ENCODE results near the gene PTPRN2.
"Not testable (repeated sequence)": the region's sequence is repeated elsewhere in the genome, so short reads cannot be mapped to it uniquely, and the experiment has no call there.

Gene PTPRN2

DNA sequence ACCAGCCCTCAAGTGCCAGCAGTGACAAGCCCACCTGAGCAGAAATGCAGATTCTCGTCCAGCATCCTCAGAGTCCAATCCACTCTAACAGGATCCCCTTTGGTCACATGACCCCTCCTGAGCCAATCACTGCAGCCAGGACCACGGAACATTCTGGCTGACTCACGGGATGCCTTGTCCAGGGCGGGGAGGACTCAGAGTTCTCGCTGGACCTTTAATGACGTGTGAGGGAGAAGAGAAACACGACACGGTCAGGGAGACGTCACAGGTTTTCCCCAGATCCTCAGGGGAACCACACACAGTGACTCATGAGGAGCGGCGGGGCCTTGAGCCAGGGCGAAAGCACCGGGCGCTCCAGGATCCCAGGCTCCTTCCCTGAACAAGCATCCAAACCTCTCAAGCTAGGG lies 155.7 kb downstream of the PTPRN2 start:
- no peak for DNase-seq

DNA sequence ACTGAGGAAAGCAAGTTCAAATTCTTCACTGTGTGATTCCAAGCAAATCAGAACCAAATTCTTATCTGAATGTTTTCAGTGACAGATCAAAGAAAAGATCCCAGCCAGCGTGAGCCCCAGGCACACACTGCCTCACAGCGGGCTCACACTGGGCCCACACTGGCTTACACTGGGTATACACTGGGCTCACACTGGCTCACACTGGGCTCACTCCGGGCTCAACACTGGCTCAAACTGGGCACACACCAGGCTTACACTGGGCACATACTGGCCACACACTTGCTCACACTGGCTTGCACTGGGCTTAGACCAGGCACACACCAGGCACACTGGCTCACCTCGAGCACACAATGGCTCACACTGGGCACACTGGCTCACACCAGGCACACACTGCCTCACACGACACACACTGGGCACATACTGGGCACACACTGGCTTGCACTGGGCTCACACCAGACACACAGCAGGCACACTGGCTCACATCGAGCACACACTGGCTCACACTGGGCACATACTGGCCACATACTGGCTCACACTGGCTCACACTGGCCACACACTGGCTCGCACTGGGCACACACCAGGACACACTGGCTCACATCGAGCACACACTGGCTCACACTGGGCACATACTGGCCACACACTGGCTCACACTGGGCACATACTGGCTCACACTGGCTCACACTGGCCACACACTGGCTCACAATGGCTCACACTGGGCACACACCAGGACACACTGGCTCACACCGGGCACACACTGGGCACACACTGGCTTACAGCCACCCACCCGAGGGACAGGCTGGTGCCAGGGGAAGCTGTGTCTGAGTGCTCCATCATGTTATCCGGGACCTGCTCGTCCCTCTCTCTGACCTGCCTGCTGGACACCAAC lies 156.3 kb downstream of the PTPRN2 start:
- no peak for DNase-seq

DNA sequence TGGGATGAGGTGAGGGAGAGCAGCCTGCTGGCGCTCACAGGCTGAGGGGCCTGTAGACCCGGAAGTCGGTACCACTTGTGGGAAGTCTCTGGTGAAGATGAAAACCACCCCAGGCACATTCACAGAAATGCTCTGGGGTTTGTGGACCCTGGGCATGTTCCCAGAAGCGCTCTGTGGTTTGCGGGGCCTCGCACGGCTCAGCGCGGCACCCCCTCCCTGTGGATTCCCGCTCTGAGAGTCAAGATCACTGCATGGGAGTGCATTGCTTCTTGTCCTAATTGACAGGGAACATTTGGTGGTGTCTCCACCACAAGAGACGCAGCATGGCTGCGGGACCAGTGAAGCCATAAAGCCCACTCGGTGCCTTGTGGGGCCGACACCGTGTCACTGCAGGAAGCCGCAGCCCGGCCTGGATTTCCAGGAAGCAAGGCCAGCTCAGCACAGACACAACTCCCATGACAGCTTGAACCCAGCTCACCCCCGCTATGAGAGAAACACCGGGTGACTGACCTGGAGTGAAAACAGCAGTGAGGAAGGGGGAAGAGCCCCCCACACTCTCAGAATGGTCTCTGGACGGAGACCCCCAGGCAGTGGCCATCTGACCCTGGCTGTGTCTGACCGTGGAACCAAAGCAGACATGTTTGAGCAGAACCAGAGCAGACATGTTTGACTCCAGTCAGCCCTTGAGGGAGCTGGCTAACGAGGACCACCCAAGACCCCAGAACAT lies 157.2 kb downstream of the PTPRN2 start:
- DNase-seq, result no peak

DNA sequence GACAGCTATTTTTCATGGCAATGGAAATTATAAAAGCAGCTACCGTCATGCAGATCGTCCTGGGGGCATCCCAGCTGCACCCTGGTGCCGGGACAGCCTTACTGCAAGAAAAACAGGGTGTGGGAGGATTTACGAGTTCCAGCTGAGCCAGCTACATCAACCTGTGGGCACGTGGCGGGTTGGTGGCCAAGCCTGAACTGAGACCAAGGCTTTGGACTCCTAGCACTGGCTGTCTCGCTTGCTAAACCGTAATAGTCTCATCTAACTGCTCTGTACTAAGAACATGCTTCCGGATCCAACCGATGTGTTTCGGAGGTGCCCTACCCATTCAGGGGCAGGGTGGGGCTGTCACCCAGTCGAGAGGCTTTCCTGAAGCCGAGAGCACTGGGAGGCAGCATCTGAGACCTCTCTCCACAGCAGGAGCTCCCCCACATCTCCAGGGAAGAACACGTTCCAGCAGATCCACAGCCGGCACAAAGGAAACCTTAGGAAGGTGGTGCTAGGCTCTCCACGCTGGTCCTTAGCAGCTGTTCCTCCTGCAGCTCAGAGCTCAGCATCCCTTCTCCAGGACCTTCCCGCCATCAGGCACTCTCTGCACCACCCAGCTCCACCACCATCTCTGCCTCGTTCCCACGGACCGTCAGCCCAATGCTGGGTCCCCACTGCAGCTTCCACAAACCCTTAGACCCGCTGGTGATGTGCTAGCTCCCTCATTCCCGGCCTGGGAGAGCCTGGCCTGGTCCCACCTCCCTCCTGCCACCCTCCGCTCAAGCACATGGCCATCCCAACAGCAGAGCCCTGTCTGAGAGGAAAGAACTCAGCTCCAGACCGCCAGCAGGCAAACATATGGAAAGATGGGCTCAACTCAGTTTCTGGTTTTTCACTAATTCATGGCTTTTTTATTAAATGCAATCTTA lies 158.5 kb downstream of the PTPRN2 start:
- DNase-seq, result no peak

DNA sequence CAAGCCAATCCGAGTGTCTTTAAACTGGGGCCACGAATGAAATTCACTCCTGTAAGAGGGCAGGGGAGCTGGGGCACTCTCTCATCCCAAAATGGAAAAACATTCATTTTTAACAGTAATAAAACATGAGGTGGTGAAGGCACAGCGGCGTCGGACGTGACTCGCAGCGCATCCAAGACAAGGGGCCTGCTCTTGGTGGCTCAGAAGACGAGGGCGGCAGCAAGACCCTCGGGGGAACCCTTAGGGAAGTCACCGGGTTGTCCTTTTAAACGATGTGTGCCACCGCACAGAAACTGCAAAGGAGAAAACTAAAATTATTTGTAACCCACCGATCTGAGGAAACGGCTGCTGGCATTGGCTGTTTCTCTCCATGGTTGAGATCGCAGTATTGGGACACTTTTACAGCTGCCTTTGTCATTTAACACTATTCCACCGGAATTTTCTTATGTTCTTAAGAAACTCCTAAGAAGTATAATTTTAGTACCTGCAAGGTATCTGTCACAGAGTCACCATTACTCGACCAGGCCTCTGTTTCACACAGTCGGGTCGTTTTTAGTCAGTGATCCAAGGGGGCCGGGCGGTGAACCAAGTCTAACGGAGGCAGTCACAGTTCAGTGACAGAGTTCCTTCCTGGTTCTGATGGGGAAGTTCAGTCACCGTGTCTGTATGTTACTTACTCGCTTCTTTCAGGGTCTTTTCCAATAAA lies 159.3 kb downstream of the PTPRN2 start:
- no peak for DNase-seq

DNA sequence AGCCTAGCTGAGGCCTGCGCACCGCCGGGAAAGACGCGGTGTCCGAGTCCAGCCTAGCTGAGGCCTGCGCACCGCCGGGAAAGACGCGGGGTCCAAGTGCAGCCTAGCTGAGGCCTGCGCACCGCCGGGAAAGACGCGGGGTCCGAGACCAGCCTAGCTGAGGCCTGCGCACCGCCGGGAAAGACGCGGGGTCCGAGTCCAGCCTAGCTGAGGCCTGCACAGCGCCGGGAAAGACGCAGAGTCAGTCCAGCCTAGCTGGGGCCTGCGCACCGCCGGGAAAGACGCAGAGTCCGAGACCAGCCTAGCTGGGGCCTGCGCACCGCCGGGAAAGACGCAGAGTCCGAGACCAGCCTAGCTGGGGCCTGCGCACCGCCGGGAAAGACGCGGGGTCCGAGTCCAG lies 161.9 kb downstream of the PTPRN2 start:
- DNase-seq, result not testable (repeated sequence)

DNA sequence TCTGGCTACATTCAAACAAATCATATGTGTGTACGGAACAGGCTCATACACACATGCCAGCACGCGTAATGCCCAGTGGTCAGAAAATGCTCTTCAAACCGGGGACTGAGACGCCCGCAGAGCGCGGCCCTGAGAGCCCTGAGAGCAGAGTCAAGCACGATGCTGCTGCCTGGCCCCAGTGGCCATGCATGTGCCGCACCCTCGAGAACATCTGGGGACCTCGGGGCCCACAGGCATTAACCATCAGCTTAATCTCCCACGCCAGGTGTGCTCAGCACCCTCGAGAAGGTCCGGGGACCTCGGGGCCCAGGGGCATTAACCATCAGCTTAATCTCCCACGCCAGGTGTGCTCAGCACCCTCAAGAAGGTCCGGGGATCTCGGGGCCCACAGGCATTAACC lies 163.1 kb downstream of the PTPRN2 start:
- DNase-seq, result no peak

DNA sequence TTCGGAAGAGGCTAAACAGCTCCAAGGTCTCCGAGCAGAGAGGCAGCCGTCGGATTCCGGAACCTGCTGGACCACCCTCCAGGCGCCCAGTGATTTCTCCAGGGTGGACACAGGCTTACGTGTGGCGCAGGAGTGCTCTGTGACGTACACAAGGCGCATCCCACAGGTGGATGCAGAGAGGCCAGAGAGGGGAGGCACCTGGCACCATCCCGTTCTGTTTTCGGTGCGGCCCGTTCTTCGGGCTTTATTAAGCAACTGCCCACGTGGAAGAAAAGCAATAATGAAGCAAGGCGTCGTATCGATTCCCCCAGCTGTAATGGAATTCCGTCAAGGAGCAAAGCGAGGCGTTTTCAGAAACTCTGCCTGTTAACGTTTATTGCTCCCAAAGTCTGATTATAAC lies 163.6 kb downstream of the PTPRN2 start:
- no peak for DNase-seq

DNA sequence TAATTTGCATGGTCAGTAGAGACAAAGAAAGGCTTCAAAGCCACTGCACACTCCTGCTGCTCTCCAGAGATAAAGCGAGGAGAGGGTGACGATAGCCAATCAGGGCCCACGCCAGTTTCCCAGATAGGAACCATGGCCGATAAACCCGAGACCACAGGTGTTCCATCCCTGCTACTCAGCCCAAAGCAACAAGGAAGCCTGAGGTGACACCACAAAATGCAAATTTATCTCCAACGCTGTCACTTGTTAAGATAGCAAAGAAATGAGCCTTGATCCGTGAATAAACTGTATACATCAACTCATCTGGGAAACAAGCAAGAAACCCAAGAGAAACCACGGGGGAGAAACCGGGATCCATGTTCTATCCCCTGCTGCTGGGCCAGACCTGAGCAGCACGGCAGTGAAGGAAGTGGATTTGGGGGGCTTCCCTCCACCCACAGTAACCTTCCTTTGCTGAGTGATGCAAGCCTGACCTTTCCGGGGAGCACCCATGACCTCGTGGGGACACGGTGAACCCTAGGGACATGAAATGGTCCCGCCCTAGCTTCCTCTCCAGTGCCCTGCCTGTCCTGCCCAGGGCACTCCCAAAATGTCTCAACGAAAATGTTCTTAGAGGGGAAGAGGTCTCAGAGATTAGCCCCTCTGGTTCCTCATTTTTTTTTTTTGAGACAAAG lies 164.6 kb downstream of the PTPRN2 start:
- DNase-seq, result no peak

DNA sequence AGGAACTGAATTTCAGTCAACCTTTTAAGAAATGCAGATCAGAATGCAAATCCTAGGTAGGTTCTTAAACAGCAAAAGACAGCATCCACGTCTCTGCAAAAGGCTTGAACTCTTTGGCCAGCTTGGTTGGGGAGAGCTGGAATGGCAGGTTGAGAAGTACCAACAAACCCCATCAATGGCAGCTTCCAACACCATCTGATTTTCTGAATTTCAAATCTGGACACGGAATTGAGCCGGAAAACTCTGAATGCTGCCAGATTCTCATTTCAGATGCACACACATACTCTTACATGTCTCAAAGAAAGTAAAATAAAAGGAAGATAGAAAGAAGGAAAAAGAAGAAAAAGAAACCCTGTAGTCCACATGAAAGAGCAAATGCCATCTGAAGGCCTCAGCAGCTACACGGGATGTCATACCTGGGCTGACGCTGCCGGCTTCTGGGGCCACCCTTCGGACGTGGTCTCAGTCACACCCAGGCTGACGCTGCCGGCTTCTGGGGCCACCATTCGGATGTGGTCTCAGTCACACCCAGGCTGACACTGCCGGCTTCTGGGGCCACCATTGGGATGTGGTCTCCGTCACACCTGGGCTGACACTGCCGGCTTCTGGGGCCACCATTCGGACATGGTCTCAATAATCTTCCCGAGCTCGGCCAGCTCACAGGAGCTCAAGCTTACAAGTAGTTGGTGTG lies 165.3 kb downstream of the PTPRN2 start:
- no peak for DNase-seq

DNA sequence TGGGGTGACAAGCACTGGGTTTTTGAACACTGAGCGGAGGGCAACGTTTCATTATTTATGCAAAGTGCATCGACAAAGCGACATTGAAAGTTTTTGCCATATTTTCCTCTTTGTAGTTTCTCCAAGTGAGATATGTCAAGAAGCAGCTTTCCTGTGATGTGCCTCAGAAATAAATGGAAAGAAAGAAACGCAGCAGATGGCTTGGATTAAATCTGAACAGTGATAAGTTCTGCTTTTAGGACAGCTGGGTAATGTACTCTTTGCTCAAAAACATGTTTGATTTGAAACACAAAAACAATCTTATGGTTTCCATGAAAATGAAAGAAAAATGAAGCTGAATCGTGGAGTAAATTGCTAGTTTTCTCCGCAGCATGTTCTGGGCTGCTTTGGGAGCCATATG lies 166.3 kb downstream of the PTPRN2 start:
- no peak for DNase-seq

DNA sequence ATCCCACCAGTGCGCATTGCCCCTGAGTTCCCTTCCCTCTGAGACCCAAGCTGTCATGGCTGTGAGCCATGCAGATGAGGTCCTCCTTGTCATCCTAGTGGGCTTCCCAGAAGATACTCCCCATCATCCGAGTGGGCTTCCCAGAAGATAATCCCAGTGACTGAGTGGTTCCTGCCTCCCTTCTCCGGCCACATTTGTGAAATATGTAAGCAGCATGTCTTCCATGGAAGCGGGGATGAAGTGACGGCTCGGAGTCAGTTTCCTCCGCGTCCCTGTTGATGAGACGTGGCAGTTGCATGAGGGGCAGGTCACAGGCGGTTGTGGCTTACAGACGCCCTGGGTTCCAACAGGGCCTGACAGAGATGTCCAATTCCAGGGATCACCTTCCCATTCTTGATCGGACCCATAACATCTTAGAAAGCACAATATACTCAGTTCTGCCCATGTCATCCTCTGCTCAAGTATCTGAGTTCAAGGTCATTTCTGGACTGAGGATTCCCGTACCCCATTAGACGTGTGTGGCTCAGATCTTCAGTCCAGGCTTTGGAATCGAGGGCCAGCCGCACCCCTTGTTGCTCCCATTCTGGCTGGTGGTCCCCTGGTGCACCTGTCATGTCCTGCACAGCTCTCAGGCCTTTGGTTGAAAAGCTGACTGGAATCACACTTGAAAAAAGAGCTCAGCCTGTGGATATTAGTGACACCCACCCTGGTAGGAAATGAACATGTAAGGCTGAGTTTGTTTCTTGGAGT lies 166.9 kb downstream of the PTPRN2 start:
- no peak for DNase-seq

DNA sequence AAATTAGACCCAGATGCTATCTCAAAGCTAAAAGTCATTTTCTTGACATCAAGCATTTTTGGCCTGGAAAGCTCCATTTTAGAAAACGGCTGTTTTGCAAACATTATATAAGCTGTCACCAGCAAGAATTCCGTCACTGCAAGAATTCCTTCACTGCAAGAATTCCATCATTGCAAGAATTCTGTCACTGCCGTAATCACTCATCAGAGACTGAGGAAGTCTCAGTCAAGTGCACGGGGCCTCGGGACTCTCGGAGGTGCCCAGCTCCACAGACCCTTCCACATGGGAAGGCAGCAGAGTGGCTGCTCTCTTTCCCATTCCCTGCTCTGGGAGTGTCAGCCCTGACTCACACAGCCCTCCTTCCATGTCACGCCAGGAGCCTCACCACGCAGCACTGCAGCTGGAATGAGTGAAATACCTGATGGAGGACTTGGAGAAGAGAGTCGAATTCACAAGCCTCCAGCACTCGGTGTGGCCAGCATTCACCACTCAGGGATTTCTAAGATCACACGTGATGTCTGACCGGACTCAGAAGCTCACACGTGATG lies 168.3 kb downstream of the PTPRN2 start:
- DNase-seq, result no peak

DNA sequence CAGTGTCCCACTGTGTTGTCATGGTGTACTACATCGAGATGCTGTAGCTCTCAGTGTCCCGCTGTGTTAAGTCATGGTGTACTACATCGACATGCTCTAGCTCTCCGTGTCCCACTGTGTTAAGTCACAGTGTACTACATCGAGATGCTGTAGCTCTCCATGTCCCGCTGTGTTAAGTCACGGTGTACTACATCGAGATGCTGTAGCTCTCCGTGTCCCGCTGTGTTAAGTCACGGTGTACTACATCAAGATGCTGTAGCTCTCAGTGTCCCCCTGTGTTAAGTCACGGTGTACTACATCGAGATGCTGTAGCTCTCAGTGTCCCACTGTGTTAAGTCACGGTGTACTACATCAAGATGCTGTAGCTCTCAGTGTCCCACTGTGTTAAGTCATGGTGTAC lies 169.2 kb downstream of the PTPRN2 start:
- DNase-seq, result not testable (repeated sequence)

DNA sequence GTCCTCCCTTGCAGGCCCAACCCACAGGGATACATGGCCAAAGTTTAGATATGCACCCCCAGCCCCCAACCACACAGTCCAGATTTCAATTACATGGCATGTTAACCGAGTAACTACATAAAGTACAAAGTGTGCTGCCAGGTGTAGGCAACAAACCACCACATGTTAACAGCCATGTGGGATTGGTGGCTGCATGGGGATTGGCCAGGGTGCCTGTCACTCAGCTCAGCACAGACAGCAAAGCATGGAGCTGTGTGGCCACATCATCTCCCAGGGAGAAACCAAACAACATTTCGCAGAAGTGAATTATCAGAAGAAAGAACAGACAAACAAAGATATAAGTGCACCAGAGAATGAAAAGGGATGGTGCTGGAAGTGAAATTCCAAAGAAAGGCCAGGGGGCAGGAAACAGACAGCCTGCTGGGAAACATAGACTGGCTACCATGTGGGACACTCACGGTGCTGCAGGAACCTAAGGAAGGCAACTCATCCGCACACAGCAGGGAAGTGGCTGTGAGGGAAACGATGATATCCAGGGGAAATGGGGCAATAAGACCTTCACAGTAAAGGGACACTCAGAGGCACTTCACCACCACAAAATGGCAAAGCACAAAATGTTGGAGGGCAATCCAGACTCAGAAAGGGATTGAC lies 171.2 kb downstream of the PTPRN2 start:
- DNase-seq, result no peak

DNA sequence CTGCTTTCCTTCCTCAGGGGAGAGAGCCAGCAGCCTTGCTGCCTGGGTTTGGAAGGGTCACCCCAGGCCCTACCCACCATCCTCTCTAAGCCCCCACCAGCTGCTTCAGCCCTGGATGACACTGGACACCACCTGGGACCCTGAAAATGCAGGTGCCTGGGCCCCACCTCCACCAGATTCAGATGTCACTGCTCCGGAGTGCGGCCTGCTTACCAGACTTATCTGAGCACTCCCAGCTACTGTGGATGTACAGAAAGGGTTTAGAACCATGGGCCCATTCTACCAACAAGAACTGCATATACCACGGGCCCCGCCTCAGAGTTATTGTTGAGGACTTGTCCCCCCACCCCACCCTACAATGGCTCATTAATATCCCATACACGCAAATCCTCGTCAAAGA lies 172.3 kb downstream of the PTPRN2 start:
- no peak for DNase-seq

DNA sequence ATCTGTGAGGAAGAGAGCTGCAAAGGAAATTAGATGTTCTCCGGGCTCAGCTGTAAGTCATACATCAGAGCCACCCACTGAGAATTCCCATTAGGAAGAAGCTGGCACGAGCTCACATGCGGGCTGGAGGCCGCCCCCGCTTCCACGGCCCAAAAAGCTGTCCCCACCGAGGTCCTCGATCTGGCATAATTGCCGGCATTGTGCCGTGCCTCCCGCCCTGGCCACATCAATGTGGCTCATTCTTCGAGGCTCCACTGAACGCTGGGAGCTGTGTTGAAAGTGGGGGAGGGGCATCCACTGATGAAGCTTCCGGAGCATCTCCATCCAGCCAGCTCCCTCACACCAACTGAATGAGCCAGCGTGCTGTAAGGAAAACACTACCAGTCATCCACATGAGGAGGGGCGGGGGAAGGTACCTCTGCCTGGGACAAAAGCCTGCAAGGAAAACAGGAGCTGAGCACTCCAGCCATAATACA lies 173.1 kb downstream of the PTPRN2 start:
- no peak for DNase-seq

DNA sequence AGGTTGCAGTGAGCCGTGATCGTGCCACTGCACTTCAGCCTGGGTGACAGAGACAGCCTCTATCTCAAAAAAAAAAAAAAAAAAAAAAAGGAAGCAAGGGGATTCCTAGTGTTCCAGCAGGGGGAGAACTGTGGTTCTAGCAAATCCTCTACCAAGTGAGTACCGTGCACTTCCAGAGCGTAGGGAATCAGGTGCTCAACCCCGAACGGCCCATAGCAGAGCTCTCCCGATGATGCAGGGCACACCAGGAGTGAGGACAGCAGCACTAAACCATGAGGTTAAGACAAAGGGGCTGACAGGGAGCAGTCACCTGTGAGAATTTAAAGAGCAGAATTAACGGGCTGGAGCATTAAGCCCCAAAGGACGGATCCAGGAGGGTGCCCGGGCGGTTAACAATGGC lies 173.6 kb downstream of the PTPRN2 start:
- no peak for DNase-seq

DNA sequence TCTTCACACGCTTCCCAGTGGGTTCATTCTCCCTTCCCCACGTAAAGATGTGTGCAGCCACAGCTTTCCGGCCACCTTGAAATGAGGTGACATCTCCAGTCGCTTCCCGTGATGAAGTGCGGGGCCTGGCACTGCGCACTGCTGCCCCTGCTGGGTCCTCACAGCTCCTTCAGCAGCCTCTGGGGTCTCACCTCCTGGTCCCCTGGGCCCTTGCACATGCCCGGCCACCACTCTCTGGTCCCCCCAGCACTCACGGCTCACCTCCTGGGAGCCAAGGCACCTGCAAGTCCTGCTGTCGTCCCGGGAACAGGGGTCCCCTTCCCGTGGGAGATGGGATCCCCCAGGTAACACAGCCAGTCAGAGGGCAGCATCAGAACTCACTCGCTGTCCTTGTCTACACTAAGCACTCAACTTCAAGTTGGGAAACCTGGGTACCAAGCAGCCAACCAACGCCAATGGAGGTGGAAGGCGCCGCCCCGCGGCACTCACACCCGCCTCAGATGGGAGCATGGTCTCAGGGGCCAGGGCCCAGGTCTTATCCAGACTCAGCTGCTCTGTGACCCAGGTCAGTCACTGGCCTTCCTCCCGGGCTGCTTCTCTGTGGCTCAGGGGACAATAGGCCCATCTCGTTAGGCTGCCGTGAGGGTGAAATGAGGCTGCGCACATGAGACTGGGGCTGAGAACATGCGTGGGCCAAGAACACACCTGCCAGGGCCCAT lies 176.2 kb downstream of the PTPRN2 start:
- DNase-seq, result no peak
